Osteoblast (primary cell): Measurements from ENCODE around the gene APEX1. TPM values are rescaled to one million over a fixed set of nuclear protein-coding genes. Genes with fewer than 3 reads are reported as not detected.

Experiments
- DNase-seq: peaks from one replicate; pipeline ENCODE4 v3.0.0; 2011; ENCODE audit warnings: low spot score, mixed read lengths; ENCODE audit not compliant: insufficient read length; ENCODE audit errors: missing footprints
- H2AFZ ChIP-seq: 2 replicates; pipeline ENCODE4 v1.6.0; 2011; ENCODE audit warnings: mild to moderate bottlenecking, low read length
- H3K27ac ChIP-seq: 2 replicates; pipeline ENCODE4 v1.5.1; 2011; ENCODE audit warnings: mild to moderate bottlenecking, low read depth, low read length, moderate library complexity
- H3K27me3 ChIP-seq: 2 replicates; pipeline ENCODE4 v1.6.0; 2012; ENCODE audit warnings: mild to moderate bottlenecking, control low read depth, inconsistent platforms, low read length, moderate library complexity; ENCODE audit not compliant: insufficient read depth
- H3K36me3 ChIP-seq: 2 replicates; pipeline ENCODE4 v1.5.1; 2011; ENCODE audit warnings: mild to moderate bottlenecking, low read length, control low read depth, moderate library complexity; ENCODE audit not compliant: insufficient read depth
- H3K4me1 ChIP-seq: 2 replicates; pipeline ENCODE4 v1.5.1; 2011; ENCODE audit warnings: mild to moderate bottlenecking, low read length, control low read depth, moderate library complexity; ENCODE audit not compliant: insufficient read depth
- H3K4me2 ChIP-seq: 2 replicates; pipeline ENCODE4 v1.6.0; 2011; ENCODE audit warnings: mild to moderate bottlenecking, low read length; ENCODE audit not compliant: insufficient read depth
- H3K4me3 ChIP-seq: fragments of 200-600 bp; sonication (generic); 3 replicates; pipeline ENCODE4 v1.5.1; 2012; ENCODE audit warnings: mild to moderate bottlenecking, low read length, inconsistent platforms; ENCODE audit not compliant: insufficient read depth
- H3K79me2 ChIP-seq: 2 replicates; pipeline ENCODE4 v1.6.0; 2012; ENCODE audit warnings: mild to moderate bottlenecking, low read length, control low read depth, inconsistent platforms; ENCODE audit not compliant: insufficient read depth
- H3K9me3 ChIP-seq: 2 replicates; pipeline ENCODE4 v1.5.1; 2011; ENCODE audit warnings: low read depth, low read length, control low read depth
- H4K20me1 ChIP-seq: 2 replicates; pipeline ENCODE4 v1.6.0; 2012; ENCODE audit warnings: mild to moderate bottlenecking, low read length, control low read depth; ENCODE audit not compliant: insufficient read depth
- total RNA-seq: library from RNA; depleted of rRNA; stranded (reverse); fragments of >200 nt; gene quantifications from 2 replicates; pipeline ENCODE4 v1.2.3, GENCODE V29; 2012
- TF ChIP-seq, protein P1 (sequence below): IDR thresholded peaks from 2 replicates; pipeline ENCODE4 v1.5.1; 2011; ENCODE audit warnings: mild to moderate bottlenecking, low read depth, low read length, moderate library complexity; ENCODE audit errors: extremely low read depth

Gene APEX1
- total RNA-seq, 1 donor, result 74.9 TPM

DNA sequence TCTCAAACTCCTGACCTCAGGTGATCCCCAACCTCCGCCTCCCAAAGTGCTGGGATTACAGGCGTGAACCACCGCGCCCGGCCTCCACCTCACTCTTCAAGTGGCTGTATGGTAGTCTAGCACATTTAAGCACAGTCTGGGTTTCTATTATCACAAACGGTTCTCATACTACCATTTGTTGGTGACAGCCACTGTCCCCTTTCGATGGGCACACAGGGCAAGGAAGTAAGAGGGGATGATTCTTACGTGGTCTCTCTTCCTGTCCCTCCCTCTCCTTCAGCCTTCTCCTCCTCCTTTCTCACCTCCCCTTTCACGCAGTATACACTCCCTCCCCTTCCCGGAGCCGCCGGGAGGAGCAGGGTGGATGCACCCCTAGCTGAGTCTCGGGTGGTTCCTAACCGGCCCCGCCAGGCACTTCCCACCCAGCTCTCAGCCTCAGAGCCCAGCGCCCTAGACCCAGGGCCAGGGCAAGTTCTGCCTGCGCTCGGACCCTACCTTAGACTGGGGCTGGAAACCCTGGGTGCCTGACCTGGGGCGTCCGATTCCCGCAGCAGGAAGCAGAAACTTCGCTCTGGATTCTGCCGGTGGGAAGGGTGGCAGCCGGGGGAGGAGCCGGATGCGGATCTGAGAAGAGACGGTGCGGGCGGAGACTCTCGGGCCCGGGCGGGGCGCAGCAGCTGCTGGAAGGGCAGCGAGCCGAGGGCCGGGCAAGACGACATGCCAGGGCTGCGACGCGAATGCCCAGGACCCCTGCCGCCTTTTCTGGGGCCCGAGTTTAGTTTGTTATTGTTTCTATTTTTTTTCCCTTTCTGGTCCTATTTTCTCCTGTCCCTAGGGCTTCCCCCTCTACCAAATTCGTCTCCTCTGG, 41.9 kb upstream of the APEX1 start, which contains the start of gene TEP1:
TSS of gene TEP1 (minus strand) at position 626 of the 868 bp plus-strand sequence. CDS start 5,062 bp downstream, outside the sequence.
- peak; percentile 95 for DNase-seq
- no peaks in the 10 kb centered on the region for H3K9me3 ChIP-seq
- H3K27me3 ChIP-seq, result no peaks in the 10 kb centered on the region
- H3K79me2 ChIP-seq, result peaks cover 34% of the 10 kb centered on the region
- peaks cover 4% of the 10 kb centered on the region for H3K36me3 ChIP-seq
- TF ChIP-seq, protein P1, sequence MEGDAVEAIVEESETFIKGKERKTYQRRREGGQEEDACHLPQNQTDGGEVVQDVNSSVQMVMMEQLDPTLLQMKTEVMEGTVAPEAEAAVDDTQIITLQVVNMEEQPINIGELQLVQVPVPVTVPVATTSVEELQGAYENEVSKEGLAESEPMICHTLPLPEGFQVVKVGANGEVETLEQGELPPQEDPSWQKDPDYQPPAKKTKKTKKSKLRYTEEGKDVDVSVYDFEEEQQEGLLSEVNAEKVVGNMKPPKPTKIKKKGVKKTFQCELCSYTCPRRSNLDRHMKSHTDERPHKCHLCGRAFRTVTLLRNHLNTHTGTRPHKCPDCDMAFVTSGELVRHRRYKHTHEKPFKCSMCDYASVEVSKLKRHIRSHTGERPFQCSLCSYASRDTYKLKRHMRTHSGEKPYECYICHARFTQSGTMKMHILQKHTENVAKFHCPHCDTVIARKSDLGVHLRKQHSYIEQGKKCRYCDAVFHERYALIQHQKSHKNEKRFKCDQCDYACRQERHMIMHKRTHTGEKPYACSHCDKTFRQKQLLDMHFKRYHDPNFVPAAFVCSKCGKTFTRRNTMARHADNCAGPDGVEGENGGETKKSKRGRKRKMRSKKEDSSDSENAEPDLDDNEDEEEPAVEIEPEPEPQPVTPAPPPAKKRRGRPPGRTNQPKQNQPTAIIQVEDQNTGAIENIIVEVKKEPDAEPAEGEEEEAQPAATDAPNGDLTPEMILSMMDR, result no peak
- H3K27ac ChIP-seq, result peak within 1 kb of the TSS; percentile 85
- H2AFZ ChIP-seq, result peak within 1 kb of the TSS; percentile 98
- H3K4me1 ChIP-seq, result peaks cover 16% of the 10 kb centered on the region
- peak within 1 kb of the TSS; percentile 93 for H3K4me2 ChIP-seq
- peak within 1 kb of the TSS; percentile 98 for H3K4me3 ChIP-seq
- peaks cover 10% of the 10 kb centered on the region for H4K20me1 ChIP-seq

DNA sequence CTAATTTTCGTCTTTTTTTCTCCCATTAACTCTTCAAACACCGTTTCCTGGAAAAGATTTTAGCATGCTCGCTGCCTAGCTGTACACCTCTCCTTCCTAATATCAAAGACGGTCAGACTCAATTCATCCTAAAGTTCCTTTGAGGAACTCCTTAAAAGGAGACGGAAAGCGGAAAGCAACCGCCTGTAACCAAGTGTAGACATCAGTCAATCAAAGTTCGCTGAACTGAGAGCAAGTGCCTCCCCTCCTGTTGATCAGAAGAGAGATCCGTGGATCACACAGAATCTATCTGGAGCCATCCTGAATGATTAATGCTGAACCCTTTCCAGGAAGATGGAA, 41.3 kb upstream of the APEX1 start:
- Histone ChIP-seq H3K27ac (peak overlapping the region; percentile 85), H3K9me3 (no peaks in the 10 kb centered on the region), H4K20me1 (peaks cover 7% of the 10 kb centered on the region), H2AFZ (peak overlapping the region; percentile 98), H3K4me2 (peak overlapping the region; percentile 93), H3K4me3 (peak overlapping the region; percentile 98), H3K4me1 (peaks cover 16% of the 10 kb centered on the region), H3K27me3 (no peaks in the 10 kb centered on the region), H3K36me3 (no peaks in the 10 kb centered on the region), H3K79me2 (peaks cover 29% of the 10 kb centered on the region)
- TF ChIP-seq, protein P1, result no peak
- no peak for DNase-seq

DNA sequence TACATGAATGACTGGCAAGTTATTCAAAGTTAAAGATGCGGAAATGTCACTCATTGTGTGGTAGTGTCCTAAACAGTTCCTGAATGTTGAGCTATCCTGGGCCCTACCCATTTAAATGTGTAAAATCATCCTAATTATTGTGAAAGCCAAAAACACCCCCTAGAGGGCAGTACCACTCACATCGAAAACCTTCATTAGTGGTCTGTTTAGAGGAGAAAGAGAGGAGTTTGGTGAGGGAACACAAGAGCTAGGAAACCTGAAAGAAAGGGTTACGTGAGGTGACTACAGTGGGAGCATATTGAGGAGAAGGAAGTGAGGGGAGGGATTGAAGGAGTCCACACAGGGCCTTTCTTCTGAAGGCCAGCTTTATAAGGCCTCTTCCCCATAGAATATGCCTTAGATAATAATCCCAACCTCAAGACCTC, 39.2 kb upstream of the APEX1 start:
- H3K36me3 ChIP-seq, result no peaks in the 10 kb centered on the region
- no peak overlapping the region for H3K4me3 ChIP-seq
- peaks cover 8% of the 10 kb centered on the region for H3K4me1 ChIP-seq
- no peaks in the 10 kb centered on the region for H3K9me3 ChIP-seq
- peak overlapping the region; percentile 88 for H2AFZ ChIP-seq
- no peaks in the 10 kb centered on the region for H3K27me3 ChIP-seq
- DNase-seq, result peak; percentile 82
- TF ChIP-seq, protein P1, result peak; percentile 68
- H4K20me1 ChIP-seq, result no peaks in the 10 kb centered on the region
- H3K79me2 ChIP-seq, result peaks cover 17% of the 10 kb centered on the region
- H3K4me2 ChIP-seq, result peak overlapping the region; percentile 4
- H3K27ac ChIP-seq, result no peak overlapping the region

DNA sequence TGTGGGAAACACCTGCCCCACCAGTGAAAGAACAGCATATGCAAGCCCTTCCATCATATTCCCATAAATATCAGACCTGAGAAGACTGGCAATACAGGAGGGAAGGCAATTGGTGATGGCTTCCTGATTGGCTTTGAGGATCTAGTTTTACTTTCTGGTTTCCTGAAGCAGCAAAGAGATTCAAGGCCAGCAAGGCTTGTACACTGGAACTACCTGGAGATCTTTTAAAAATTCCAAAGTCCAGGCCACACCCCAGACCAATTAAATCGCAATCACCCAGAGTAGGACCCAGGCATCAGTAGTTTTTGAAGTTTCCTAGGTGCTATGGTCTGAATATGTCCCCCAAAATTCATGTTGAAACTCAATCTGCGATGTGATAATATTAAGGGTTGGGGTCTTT, 38.8 kb upstream of the APEX1 start:
- H3K4me3 ChIP-seq, result no peak overlapping the region
- no peaks in the 10 kb centered on the region for H3K36me3 ChIP-seq
- peaks cover 8% of the 10 kb centered on the region for H3K4me1 ChIP-seq
- peaks cover 13% of the 10 kb centered on the region for H3K79me2 ChIP-seq
- DNase-seq, result no peak
- no peaks in the 10 kb centered on the region for H4K20me1 ChIP-seq
- no peaks in the 10 kb centered on the region for H3K27me3 ChIP-seq
- no peak overlapping the region for H3K27ac ChIP-seq
- H3K4me2 ChIP-seq, result peak overlapping the region; percentile 4
- H2AFZ ChIP-seq, result peak overlapping the region; percentile 88
- no peaks in the 10 kb centered on the region for H3K9me3 ChIP-seq
- TF ChIP-seq, protein P1, result no peak
